IMR-90 (cell line): ENCODE data around the gene RAB34. TPM values are rescaled to one million over a fixed set of nuclear protein-coding genes. Genes with fewer than 3 reads are reported as not detected.

Experiments used
- ATAC-seq: fragments of 200-7000 bp; cut with Tn5 transposase; 2 replicates; pipeline ENCODE4 v1.9.1; 2020; ENCODE audit warnings: low read depth, mild to moderate bottlenecking, moderate library complexity
- BruUV-seq: library from RNA; stranded (reverse); fragments of 400-500 nt; replicated peaks from 2 replicates; lab custom pipeline; 2021; lab: Mats Ljungman, UMichigan
- CTCF ChIA-PET: fragments of 300-600 bp; formaldehyde crosslinking; extraction: SDS; loops from one replicate; lab custom pipeline; 2021; ENCODE audit warnings: antibody characterized with exemption; lab: Yijun Ruan, JAX
- POLR2A ChIA-PET: fragments of 300-600 bp; sonication (Branson Sonifier 250); formaldehyde crosslinking; loops from one replicate; lab custom pipeline; 2022; ENCODE audit warnings: antibody characterized with exemption; ENCODE audit not compliant: unreplicated experiment; lab: Charles Lee
- DNase-seq: peaks from one replicate; pipeline ENCODE4 v3.0.0; 2013
- H2AFZ ChIP-seq: replicated peaks from 2 replicates; pipeline ENCODE3; 2013; ENCODE audit warnings: low read length, mild to moderate bottlenecking; ENCODE audit not compliant: poor library complexity
- H2AK5ac ChIP-seq: 2 replicates; pipeline ENCODE4 v1.6.1; 2013; ENCODE audit warnings: low read depth, low read length, inconsistent platforms
- H2AK9ac ChIP-seq: replicated peaks from 2 replicates; pipeline ENCODE3; 2013; ENCODE audit warnings: mild to moderate bottlenecking, low read depth, low read length, moderate library complexity; ENCODE audit not compliant: poor library complexity
- H2BK120ac ChIP-seq: 2 replicates; pipeline ENCODE4 v1.6.1; 2013; ENCODE audit warnings: low read depth, low read length, inconsistent platforms
- H2BK15ac ChIP-seq: 3 replicates; pipeline ENCODE4 v1.6.1; 2013; ENCODE audit warnings: low read depth, low read length, inconsistent platforms
- H2BK20ac ChIP-seq: 2 replicates; pipeline ENCODE4 v1.6.1; 2013; ENCODE audit warnings: low read depth, mild to moderate bottlenecking, inconsistent platforms, low read length, moderate library complexity
- H2BK5ac ChIP-seq: 2 replicates; pipeline ENCODE4 v1.6.1; 2013; ENCODE audit warnings: mild to moderate bottlenecking, low read depth, low read length, inconsistent platforms; ENCODE audit not compliant: poor library complexity, severe bottlenecking
- H3K14ac ChIP-seq: replicated peaks from 2 replicates; pipeline ENCODE4 v1.6.1; 2013; ENCODE audit warnings: low read depth, low read length, inconsistent platforms
- H3K18ac ChIP-seq: 2 replicates; pipeline ENCODE4 v1.6.1; 2013; ENCODE audit warnings: low read depth, low read length, control low read depth
- H3K23ac ChIP-seq: 2 replicates; pipeline ENCODE4 v1.6.1; 2013; ENCODE audit warnings: low read depth, low read length, inconsistent platforms
- H3K27ac ChIP-seq: 2 replicates; pipeline ENCODE4 v1.5.1; 2013; ENCODE audit warnings: mild to moderate bottlenecking, control low read depth, low read length; ENCODE audit not compliant: insufficient read depth
- H3K27me3 ChIP-seq: 2 replicates; pipeline ENCODE4 v1.6.1; 2013; ENCODE audit warnings: low read length; ENCODE audit not compliant: control insufficient read depth, insufficient read depth
- H3K36me3 ChIP-seq: 2 replicates; pipeline ENCODE4 v1.6.1; 2013; ENCODE audit warnings: low read length, mixed read lengths; ENCODE audit not compliant: control insufficient read depth, insufficient read depth
- H3K4ac ChIP-seq: 2 replicates; pipeline ENCODE4 v1.6.1; 2013; ENCODE audit warnings: low read depth, low read length, inconsistent platforms
- H3K4me1 ChIP-seq: 2 replicates; pipeline ENCODE4 v1.6.1; 2013; ENCODE audit warnings: low read length, mixed read lengths; ENCODE audit not compliant: control insufficient read depth, insufficient read depth
- H3K4me2 ChIP-seq: 2 replicates; pipeline ENCODE4 v1.6.1; 2013; ENCODE audit warnings: low read depth, mild to moderate bottlenecking, control low read depth, low read length, moderate library complexity
- H3K4me3 ChIP-seq: 2 replicates; pipeline ENCODE4 v1.5.1; 2013; ENCODE audit warnings: low read depth, mild to moderate bottlenecking, control low read depth, low read length, moderate library complexity; ENCODE audit not compliant: insufficient read depth
- H3K56ac ChIP-seq: 2 replicates; pipeline ENCODE4 v1.6.1; 2013; ENCODE audit warnings: low read length, inconsistent platforms; ENCODE audit not compliant: insufficient read depth; ENCODE audit errors: extremely low read depth
- H3K79me1 ChIP-seq, 2 experiments: 2 replicates each; pipeline ENCODE4 v1.6.1; 2013; ENCODE audit warnings: low read length in 2 of 2, inconsistent platforms in 1 of 2, low read depth in 1 of 2
- H3K9ac ChIP-seq: 2 replicates; pipeline ENCODE4 v1.6.1; 2013; ENCODE audit warnings: low read depth, low read length, control low read depth
- H3K9me1 ChIP-seq: 2 replicates; pipeline ENCODE4 v1.6.1; 2013; ENCODE audit warnings: low read length, inconsistent platforms; ENCODE audit not compliant: insufficient read depth
- H3K9me3 ChIP-seq: 2 replicates; pipeline ENCODE4 v1.6.1; 2013; ENCODE audit warnings: low read length; ENCODE audit not compliant: control insufficient read depth, insufficient read depth
- H4K20me1 ChIP-seq: 2 replicates; pipeline ENCODE4 v1.6.1; 2013; ENCODE audit warnings: low read length, inconsistent platforms; ENCODE audit not compliant: insufficient read depth
- H4K5ac ChIP-seq: 2 replicates; pipeline ENCODE4 v1.6.1; 2013; ENCODE audit warnings: mild to moderate bottlenecking, low read depth, low read length, control low read depth
- H4K8ac ChIP-seq, 2 experiments: 2 replicates each; pipeline ENCODE4 v1.6.1; 2013; ENCODE audit warnings: low read depth in 2 of 2, low read length in 2 of 2, control low read depth in 1 of 2, inconsistent platforms in 1 of 2
- H4K91ac ChIP-seq: 2 replicates; pipeline ENCODE4 v1.6.1; 2013; ENCODE audit warnings: low read depth, low read length, inconsistent platforms; ENCODE audit not compliant: insufficient read depth
- BHLHE40 ChIP-seq: fragments of 150-350 bp; IDR thresholded peaks from 2 replicates; pipeline ENCODE4 v1.6.1; 2016; ENCODE audit warnings: mild to moderate bottlenecking, low read depth, low read length
- CEBPB ChIP-seq: IDR thresholded peaks from 2 replicates; pipeline ENCODE4 v1.6.1; 2012; ENCODE audit warnings: low read depth, low read length, improper control_type of control experiment
- FOS ChIP-seq: fragments of 150-350 bp; IDR thresholded peaks from 2 replicates; pipeline ENCODE4 v1.6.1; 2016; ENCODE audit warnings: low read depth, low read length
- MAFK ChIP-seq: IDR thresholded peaks from 2 replicates; pipeline ENCODE4 v1.6.1; 2012; ENCODE audit warnings: low read depth, low read length, improper control_type of control experiment
- MAZ ChIP-seq: IDR thresholded peaks from 2 replicates; pipeline ENCODE4 v1.6.1; 2012; ENCODE audit warnings: low read depth, mild to moderate bottlenecking, low read length, improper control_type of control experiment, moderate library complexity, borderline replicate concordance
- MXI1 ChIP-seq: IDR thresholded peaks from 2 replicates; pipeline ENCODE4 v1.6.1; 2012; ENCODE audit warnings: low read depth, mild to moderate bottlenecking, low read length, moderate library complexity, borderline replicate concordance
- POLR2A ChIP-seq: IDR thresholded peaks from 2 replicates; pipeline ENCODE4 v1.6.1; 2012; ENCODE audit warnings: mild to moderate bottlenecking, low read depth, low read length
- RAD21 ChIP-seq: IDR thresholded peaks from 2 replicates; pipeline ENCODE4 v1.6.1; 2012; ENCODE audit warnings: low read length, improper control_type of control experiment
- RFX5 ChIP-seq: IDR thresholded peaks from 2 replicates; pipeline ENCODE4 v1.8.0; 2012; ENCODE audit warnings: low read depth, mild to moderate bottlenecking, low read length, moderate library complexity
- WGBS, 2 experiments: methylation state at CpG; one replicate each; pipeline versions ENCODE4 v1.1.5 to v1.1.7; 2013; ENCODE audit warnings: missing lambda C conversion rate in 2 of 2; ENCODE audit not compliant: insufficient read length in 1 of 2; ENCODE audit errors: extremely low coverage in 2 of 2; 5-methylcytosine and 5-hydroxymethylcytosine counted together
- dilution Hi-C: fragments of 300-500 bp; cut with HindIII; formaldehyde crosslinking; loops from one replicate; pipeline ENCODE4 v1.14.3; 2018; ENCODE audit warnings: low sequenced_read_pairs; ENCODE audit not compliant: unreplicated experiment
- in situ Hi-C: fragments of 300-500 bp; cut with MboI; formaldehyde crosslinking; loops from 3 replicates; pipeline ENCODE4 v1.14.3; 2019; ENCODE audit warnings: low sequenced_read_pairs, inconsistent platforms, mixed read lengths
- intact Hi-C: fragments of 100-400 bp; cut with micrococcal nuclease; formaldehyde crosslinking; loops from 2 replicates; pipeline ENCODE4 v1.10.0; 2022
- polyA plus RNA-seq, 3 experiments: library from polyadenylated mRNA; depleted of rRNA; stranded (reverse); fragments of >200 nt; gene quantifications; 2 replicates each; pipeline ENCODE4 v1.2.3, GENCODE V29; 2012; ENCODE audit warnings: low replicate concordance in 1 of 3
- total RNA-seq: library from RNA; depleted of rRNA; stranded (reverse); fragments of >200 nt; gene quantifications from 2 replicates; pipeline ENCODE4 v1.2.3, GENCODE V29; 2012
- TF ChIP-seq, protein P1 (sequence below): fragments of 150-350 bp; IDR thresholded peaks from 2 replicates; pipeline ENCODE4 v1.6.1; 2017; ENCODE audit warnings: mild to moderate bottlenecking, antibody characterized with exemption, low read length, low read depth
- TF ChIP-seq, protein P2 (sequence below): fragments of 150-350 bp; IDR thresholded peaks from 2 replicates; pipeline ENCODE4 v1.6.1; 2016; ENCODE audit warnings: low read depth, mild to moderate bottlenecking, low read length, moderate library complexity, borderline replicate concordance

RAB34 gene
- total and polyA plus RNA-seq, 2 of the 4 experiments (the other 2 are of a cell fraction), result 351 to 387 TPM

DNA sequence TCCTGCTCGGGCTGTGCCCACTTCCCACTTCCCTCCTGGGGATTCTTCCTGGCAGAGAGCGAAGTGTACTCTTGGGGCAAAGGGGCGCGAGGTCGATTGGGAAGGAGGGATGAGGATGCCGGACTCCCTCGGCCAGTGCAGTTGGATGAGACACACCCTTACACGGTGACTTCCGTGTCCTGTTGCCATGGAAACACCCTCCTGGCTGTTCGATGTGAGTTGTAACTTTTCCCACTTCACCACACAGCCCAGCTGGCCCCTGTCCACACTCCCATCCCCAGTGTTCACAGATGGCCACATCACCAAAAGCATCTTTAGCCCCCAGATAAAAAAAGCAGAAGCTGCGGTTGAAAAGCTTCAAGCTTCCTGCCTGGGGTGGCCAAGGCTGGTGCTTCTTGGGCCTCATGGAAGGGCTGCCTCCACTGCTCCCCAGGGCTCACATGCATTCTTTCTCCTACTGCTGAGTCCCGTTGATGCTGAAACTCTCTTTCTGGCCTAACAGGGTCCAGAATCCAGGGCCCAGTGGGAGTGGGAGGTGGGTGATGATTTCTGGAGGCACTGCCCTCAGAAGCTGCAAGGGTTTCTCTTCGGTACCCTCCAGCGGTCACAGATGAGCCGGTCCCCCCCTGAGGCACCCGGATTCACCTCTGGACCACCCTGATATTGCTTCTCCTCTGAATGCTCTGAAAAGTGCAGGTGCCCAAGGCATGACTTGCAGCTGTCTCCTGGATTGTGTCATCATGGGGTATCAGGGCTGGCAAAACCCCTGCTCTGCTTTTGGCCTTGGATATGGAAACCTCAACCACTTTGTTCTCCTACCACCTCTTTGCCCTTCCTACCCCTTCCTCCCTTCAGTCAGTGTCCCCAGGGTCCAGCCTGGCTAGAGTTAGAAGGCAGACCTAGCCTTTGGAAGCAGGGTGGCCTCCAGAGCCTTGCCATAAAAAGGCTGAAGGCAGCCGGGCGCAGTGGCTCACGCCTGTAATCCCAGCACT is 24.0 kb upstream of the RAB34 start:
- Histone ChIP-seq H4K91ac (peak overlapping the region; percentile 56), H4K5ac (peak overlapping the region; percentile 38; the same call in 1 of the 2 replicates), H3K4me2 (no peak overlapping the region), H2AK9ac (peak overlapping the region; percentile 63), H3K4ac (peak overlapping the region; percentile 74), H3K9ac (no peak overlapping the region), H2BK20ac (peak overlapping the region; percentile 60; the same call in 1 of the 2 replicates), H2BK120ac (peak overlapping the region; percentile 47), H3K36me3 (peaks cover 8% of the 10 kb centered on the region), H3K4me3 (no peak overlapping the region), H3K4me1 (peaks cover 14% of the 10 kb centered on the region), H3K56ac (no peak overlapping the region), H3K9me3 (no peaks in the 10 kb centered on the region), H3K23ac (0 out of 2 replicates have a peak overlapping the region, but pooled peaks have one; percentile 82), H2BK15ac (no peak overlapping the region; the same call in 2 of the 3 replicates), H3K27ac (peak overlapping the region; percentile 32; the same call in 1 of the 2 replicates), H3K79me1 (peaks cover 0 to 24% of the 10 kb centered on the region in 2 experiments; a peak in 2 of 4 replicates), H2AK5ac (peak overlapping the region; percentile 94), H3K27me3 (no peaks in the 10 kb centered on the region), H4K20me1 (peaks cover 25% of the 10 kb centered on the region), H3K18ac (0 out of 2 replicates have a peak overlapping the region, but pooled peaks have one; percentile 14), H3K14ac (peak overlapping the region; percentile 21; the same call in 1 of the 2 replicates), H4K8ac (peak overlapping the region in 1 of 2 experiments; percentile 52; a peak in 3 of 4 replicates), H3K9me1 (peaks cover 17% of the 10 kb centered on the region; the same call in 1 of the 2 replicates), H2AFZ (peak overlapping the region; percentile 5), H2BK5ac (peak overlapping the region; percentile 40)
- WGBS, 2 experiments, result no CpG with 5 or more reads among the region's 19 CpGs
- ChIA-PET POLR2A (no interaction called here), CTCF (interaction anchor here (0.5 kb wide), 1 partner anchor 128 kb away, joined by 3 read pairs; no protein-coding TSS in a partner anchor)
- in situ Hi-C loops, result no loop called here
- ATAC-seq, result no peak
- intact Hi-C loops, result no loop called here
- DNase-seq, result no peak
- BruUV-seq, result no TSS peak
- dilution Hi-C loops, result no loop called here
- TF ChIP-seq RFX5 (no peak), MXI1 (no peak), POLR2A (no peak), RAD21 (no peak), CEBPB (no peak), MAZ (no peak), BHLHE40 (no peak), MAFK (no peak), FOS (no peak)
- TF ChIP-seq, protein P1, sequence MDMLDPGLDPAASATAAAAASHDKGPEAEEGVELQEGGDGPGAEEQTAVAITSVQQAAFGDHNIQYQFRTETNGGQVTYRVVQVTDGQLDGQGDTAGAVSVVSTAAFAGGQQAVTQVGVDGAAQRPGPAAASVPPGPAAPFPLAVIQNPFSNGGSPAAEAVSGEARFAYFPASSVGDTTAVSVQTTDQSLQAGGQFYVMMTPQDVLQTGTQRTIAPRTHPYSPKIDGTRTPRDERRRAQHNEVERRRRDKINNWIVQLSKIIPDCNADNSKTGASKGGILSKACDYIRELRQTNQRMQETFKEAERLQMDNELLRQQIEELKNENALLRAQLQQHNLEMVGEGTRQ, result no peak
- TF ChIP-seq, protein P2, sequence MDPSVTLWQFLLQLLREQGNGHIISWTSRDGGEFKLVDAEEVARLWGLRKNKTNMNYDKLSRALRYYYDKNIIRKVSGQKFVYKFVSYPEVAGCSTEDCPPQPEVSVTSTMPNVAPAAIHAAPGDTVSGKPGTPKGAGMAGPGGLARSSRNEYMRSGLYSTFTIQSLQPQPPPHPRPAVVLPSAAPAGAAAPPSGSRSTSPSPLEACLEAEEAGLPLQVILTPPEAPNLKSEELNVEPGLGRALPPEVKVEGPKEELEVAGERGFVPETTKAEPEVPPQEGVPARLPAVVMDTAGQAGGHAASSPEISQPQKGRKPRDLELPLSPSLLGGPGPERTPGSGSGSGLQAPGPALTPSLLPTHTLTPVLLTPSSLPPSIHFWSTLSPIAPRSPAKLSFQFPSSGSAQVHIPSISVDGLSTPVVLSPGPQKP, result no peak
